Transverse colon (tissue), 4 donors: ENCODE data around the gene LGALS1. TPM values are rescaled to one million over a fixed set of nuclear protein-coding genes. Genes with fewer than 3 reads are reported as not detected.

ENCODE experiments used
- DNase-seq: peaks from one replicate; pipeline ENCODE4 v3.0.0-alpha.2; 2019
- H3K27ac ChIP-seq, 4 donors: fragments of 200-600 bp; sonication (generic); 2 replicates each; pipeline ENCODE4 v1.5.1; 2016 to 2018; ENCODE audit warnings: inconsistent platforms in 4 of 4
- H3K27me3 ChIP-seq: fragments of 200-600 bp; sonication (generic); 2 replicates; pipeline ENCODE4 v1.5.1; 2017; ENCODE audit warnings: inconsistent platforms
- H3K36me3 ChIP-seq, 4 donors: fragments of 200-600 bp; sonication (generic); 2 replicates each; pipeline ENCODE4 v1.5.1; 2017 to 2019; ENCODE audit warnings: inconsistent platforms in 4 of 4
- H3K4me1 ChIP-seq, 4 donors: fragments of 200-600 bp; sonication (generic); 2 replicates each; pipeline ENCODE4 v1.5.1; 2017 to 2020; ENCODE audit warnings: inconsistent platforms in 4 of 4
- H3K4me3 ChIP-seq, 4 donors: fragments of 200-600 bp; sonication (generic); 1 replicate in 1 of 4; 2 replicates in 3 of 4; pipeline versions ENCODE4 v1.5.1 to v1.6.1; 2017 to 2019; ENCODE audit warnings: inconsistent platforms in 4 of 4
- H3K9me3 ChIP-seq, 2 donors: fragments of 200-600 bp; sonication (generic); 2 replicates each; pipeline ENCODE4 v1.5.1; 2017 to 2019; ENCODE audit warnings: inconsistent platforms in 2 of 2
- CTCF ChIP-seq, 5 experiments: fragments of 200-600 bp in 3 of 5; fragments of 450-650 bp in 2 of 5; sonication (generic) in 3 of 5; IDR thresholded peaks; 1 replicate in 2 of 5; 2 replicates in 3 of 5; pipeline ENCODE4 v1.5.1; 2016 to 2017; ENCODE audit warnings: antibody characterized with exemption in 5 of 5, inconsistent platforms in 3 of 5, mild to moderate bottlenecking in 2 of 5, moderate library complexity in 1 of 5
- EP300 ChIP-seq: sonication (generic); formaldehyde crosslinking; IDR thresholded peaks from one replicate; pipeline ENCODE4 v1.6.1; 2017; ENCODE audit warnings: antibody characterized with exemption, low read depth
- POLR2A ChIP-seq: fragments of 450-650 bp; IDR thresholded peaks from one replicate; pipeline ENCODE4 v1.6.1; 2016; ENCODE audit warnings: antibody characterized with exemption, mild to moderate bottlenecking, moderate library complexity
- POLR2AphosphoS5 ChIP-seq, 3 donors: sonication (generic); formaldehyde crosslinking; IDR thresholded peaks; one replicate each; pipeline ENCODE4 v1.6.1; 2016; ENCODE audit warnings: antibody characterized with exemption in 3 of 3
- WGBS, 2 donors: methylation state at CpG; one replicate each; pipeline ENCODE4 v1.1.5; 2018; ENCODE audit warnings: low coverage in 1 of 2; 5-methylcytosine and 5-hydroxymethylcytosine counted together
- in situ Hi-C, 4 donors: fragments of 200-750 bp; cut with MboI; loops; one replicate each; pipeline versions ENCODE4 v1.15.0 to v1.15.1; 2017; ENCODE audit warnings: low sequenced_read_pairs in 3 of 4, low pct_ligation_motif_present in 1 of 4, low pct_unique_long_range_greater_than_20kb in 1 of 4
- intact Hi-C: fragments of 100-400 bp; cut with DNase I; formaldehyde crosslinking; loops from one replicate; pipeline ENCODE4 v1.15.1; 2023; ENCODE audit warnings: low total_unique reads
- total RNA-seq, 4 donors: library from RNA; depleted of rRNA; stranded (reverse); fragments of >200 nt; gene quantifications; one replicate each; pipeline ENCODE4 v1.1.0, GENCODE V29; 2016

Gene LGALS1
- total RNA-seq, 4 donors from 2014 or later, result 196 to 558 (median 224) TPM

- Histone ChIP-seq H3K27ac (peak overlapping the region; percentile 89 to 93 (median 92)), H3K36me3 (no peaks in the 10 kb centered on the region), H3K4me3 (no peak overlapping the region), H3K9me3 (no peaks in the 10 kb centered on the region), H3K4me1 (peaks cover 55 to 92% (median 75%) of the 10 kb centered on the region in 4 donors), H3K27me3 (no peaks in the 10 kb centered on the region)
- 50 to 52% methylated on average over 1 to 3 of the region's 3 CpGs for WGBS, 2 donors
- intact Hi-C loops (no loop called here), in situ Hi-C loops (no loop called here)
- TF ChIP-seq EP300, result no peak
- TF ChIP-seq POLR2AphosphoS5 (IDR thresholded peaks at IDR 0.05), result no peak
- no peak for TF ChIP-seq CTCF (IDR thresholded peaks at IDR 0.05)
- no peak for TF ChIP-seq POLR2A
- DNase-seq, result no peak
Measured at GRCh38 chr22:37636949-37637273, 38.5 kb upstream of the LGALS1 start.

- Histone ChIP-seq H3K4me3 (peak overlapping the region in 3 of 4 donors; percentile 61 to 77 (median 76)), H3K9me3 (no peaks in the 10 kb centered on the region), H3K27ac (peak overlapping the region; percentile 89 to 93 (median 92)), H3K36me3 (no peaks in the 10 kb centered on the region), H3K27me3 (no peaks in the 10 kb centered on the region), H3K4me1 (peaks cover 62 to 98% (median 82%) of the 10 kb centered on the region in 4 donors)
- DNase-seq, result peak; percentile 85
- intact Hi-C loops, result no loop called here
- in situ Hi-C loops, result no loop called here
- TF ChIP-seq POLR2AphosphoS5 (IDR thresholded peaks at IDR 0.05), result peak; percentile 28 to 80 (median 66)
- TF ChIP-seq POLR2A, result peak; percentile 65
- no peak for TF ChIP-seq EP300
- 11% methylated on average over 9 of the region's 11 CpGs; no CpG with 5 or more reads in 1 of the 2 donors for WGBS, 2 donors
Measured at GRCh38 chr22:37638391-37639069, 36.9 kb upstream of the LGALS1 start.

DNA sequence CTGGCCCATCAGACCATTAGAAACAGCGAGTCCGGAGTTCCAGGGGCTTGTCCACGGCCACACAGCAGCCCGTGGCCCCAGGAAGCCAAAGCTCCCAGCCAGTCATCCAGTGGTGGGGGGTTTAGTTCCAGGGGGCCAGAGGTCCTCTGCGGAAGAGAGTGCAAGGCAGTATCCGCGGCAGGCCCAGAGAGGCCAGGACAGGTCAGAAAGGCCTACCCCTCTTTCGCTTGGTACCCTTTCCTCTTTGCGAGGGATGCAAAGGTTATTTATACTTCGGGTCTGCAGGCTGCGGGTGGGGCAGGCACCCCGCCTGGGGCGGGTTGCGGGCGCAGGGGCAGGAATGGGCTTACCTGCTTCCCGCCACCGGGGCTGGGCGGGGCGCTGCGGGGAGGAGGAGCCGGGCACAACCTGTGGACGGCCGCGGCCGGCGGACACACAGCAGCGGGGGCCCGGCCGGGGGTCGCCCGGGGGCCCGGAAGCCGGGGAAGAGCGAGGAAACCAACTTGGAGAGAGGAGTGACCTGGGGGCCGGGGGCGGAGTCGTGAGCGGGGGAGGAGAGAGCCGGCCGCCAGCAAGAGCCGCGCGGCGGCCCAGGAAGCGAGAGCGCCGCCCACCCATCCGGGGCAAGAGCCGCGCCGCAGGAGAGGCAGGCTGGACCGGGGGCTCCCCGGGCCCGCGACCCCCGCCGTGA is 36.2 kb upstream of the LGALS1 start, which contains the start of gene SH3BP1:
SH3BP1 (plus strand) TSS at position 600 of the 691 bp plus-strand sequence. CDS start 119 bp downstream, outside the sequence.
- 7% methylated on average over 15 of the region's 57 CpGs; no CpG with 5 or more reads in 1 of the 2 donors for WGBS, 2 donors
- intact Hi-C loops (no loop called here), in situ Hi-C loops (no loop called here)
- DNase-seq, result peak; percentile 81
- H3K27ac ChIP-seq, result peak within 1 kb of the TSS; percentile 89 to 93 (median 92)
- no peaks in the 10 kb centered on the region for H3K36me3 ChIP-seq
- peak within 1 kb of the TSS; percentile 61 to 77 (median 72) for H3K4me3 ChIP-seq
- peaks cover 58 to 93% (median 78%) of the 10 kb centered on the region in 4 donors for H3K4me1 ChIP-seq
- H3K9me3 ChIP-seq, result no peaks in the 10 kb centered on the region
- no peaks in the 10 kb centered on the region for H3K27me3 ChIP-seq
- peak; percentile 67 for TF ChIP-seq POLR2A
- TF ChIP-seq EP300, result no peak
- peak in 2 of 5 experiments; percentile 9 to 35 for TF ChIP-seq CTCF (IDR thresholded peaks at IDR 0.05)
- peak; percentile 25 to 57 (median 43) for TF ChIP-seq POLR2AphosphoS5 (IDR thresholded peaks at IDR 0.05)

DNA sequence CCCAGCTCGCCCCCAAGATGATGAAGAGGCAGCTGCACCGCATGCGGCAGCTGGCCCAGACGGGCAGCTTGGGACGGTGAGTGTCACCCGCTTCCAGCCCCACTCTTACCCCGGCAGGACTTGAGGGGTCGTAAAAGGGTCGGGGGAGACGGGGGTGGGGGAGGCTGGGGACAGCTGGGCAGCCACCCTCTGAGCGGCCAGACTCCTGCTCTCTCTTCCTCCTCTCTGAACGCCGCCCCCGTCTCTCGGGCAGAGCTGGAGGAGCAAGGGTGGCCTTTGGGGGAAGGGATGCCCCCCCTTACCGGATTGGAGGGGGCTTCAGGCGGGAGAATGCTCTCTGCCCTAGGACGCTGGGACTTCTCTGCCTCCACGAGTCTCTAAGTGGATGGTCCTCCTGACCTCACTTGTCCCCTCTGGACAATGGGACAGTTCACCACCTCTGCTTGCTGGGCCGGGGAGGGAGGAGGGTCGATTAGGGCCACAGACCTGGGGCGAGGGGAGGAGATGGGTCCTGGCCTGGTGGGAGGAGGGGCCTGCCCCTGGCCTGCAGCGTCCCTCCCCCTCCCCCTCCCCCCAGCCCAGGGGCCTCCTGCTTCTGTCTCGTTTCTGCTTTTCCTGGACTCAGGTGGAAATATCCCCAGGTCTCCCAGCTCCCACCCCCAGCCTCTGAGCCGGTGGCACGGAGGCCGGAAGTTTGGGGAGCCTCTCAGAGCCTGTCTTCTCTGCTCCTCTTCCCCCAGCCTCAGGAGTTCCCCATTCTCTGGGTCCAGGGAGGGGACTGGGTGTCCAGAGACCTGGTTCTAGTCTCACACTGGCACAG is 35.5 kb upstream of the LGALS1 start:
- in situ Hi-C loops, result loop anchor here in 1 of 4 donors (5.0 kb wide), 1 partner anchor 42 kb away; no protein-coding TSS in a partner anchor
- H3K4me3 ChIP-seq, result peak overlapping the region; percentile 61 to 77 (median 72)
- no peaks in the 10 kb centered on the region for H3K36me3 ChIP-seq
- intact Hi-C loops, result loop anchor here (10.0 kb wide), 1 partner anchor 155 kb away; no protein-coding TSS in a partner anchor
- WGBS, 2 donors, result 2% methylated on average over 17 of the region's 27 CpGs; no CpG with 5 or more reads in 1 of the 2 donors
- peaks cover 51 to 86% (median 71%) of the 10 kb centered on the region in 4 donors for H3K4me1 ChIP-seq
- peak; percentile 47 for DNase-seq
- no peaks in the 10 kb centered on the region for H3K9me3 ChIP-seq
- H3K27ac ChIP-seq, result peak overlapping the region; percentile 89 to 93 (median 92)
- TF ChIP-seq CTCF (IDR thresholded peaks at IDR 0.05) (no peak), EP300 (no peak), POLR2A (no peak)
- no peaks in the 10 kb centered on the region for H3K27me3 ChIP-seq
